22Rv1 (cell line): ENCODE results near the gene GALNT17.

Experiments
- H3K27ac ChIP-seq: fragments of 450-650 bp; 2 replicates; pipeline ENCODE4 v1.5.1; 2017
- ZFX ChIP-seq: fragments of 450-650 bp; IDR thresholded peaks from 2 replicates; pipeline ENCODE4 v1.6.1; 2017; ENCODE audit warnings: antibody characterized with exemption, borderline replicate concordance
- TF ChIP-seq, protein P1 (sequence below): fragments of 450-650 bp; IDR thresholded peaks from 2 replicates; pipeline ENCODE4 v1.5.1; 2017; ENCODE audit warnings: mild to moderate bottlenecking

GALNT17 gene

DNA sequence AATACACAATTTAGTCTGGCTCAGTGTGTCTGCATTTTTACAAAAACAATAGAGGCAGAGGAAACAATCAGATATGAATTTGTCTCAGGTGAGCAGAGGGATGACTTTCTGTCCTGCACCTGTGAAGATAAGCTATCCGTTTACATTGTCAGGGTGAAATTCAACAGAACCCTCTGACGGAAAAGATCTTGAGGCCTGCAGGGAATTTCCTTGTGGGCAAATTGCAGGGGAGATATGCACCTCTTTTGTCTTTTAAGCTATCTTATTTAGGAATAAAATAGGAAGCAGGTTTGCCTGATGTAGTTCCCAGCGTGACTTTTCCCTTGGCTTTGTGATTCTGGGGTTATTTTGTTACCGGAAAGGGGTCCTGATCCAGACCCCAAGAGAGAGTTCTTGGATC, 325.1 kb downstream of the GALNT17 start:
- TF ChIP-seq, protein P1, sequence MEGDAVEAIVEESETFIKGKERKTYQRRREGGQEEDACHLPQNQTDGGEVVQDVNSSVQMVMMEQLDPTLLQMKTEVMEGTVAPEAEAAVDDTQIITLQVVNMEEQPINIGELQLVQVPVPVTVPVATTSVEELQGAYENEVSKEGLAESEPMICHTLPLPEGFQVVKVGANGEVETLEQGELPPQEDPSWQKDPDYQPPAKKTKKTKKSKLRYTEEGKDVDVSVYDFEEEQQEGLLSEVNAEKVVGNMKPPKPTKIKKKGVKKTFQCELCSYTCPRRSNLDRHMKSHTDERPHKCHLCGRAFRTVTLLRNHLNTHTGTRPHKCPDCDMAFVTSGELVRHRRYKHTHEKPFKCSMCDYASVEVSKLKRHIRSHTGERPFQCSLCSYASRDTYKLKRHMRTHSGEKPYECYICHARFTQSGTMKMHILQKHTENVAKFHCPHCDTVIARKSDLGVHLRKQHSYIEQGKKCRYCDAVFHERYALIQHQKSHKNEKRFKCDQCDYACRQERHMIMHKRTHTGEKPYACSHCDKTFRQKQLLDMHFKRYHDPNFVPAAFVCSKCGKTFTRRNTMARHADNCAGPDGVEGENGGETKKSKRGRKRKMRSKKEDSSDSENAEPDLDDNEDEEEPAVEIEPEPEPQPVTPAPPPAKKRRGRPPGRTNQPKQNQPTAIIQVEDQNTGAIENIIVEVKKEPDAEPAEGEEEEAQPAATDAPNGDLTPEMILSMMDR, result no peak
- H3K27ac ChIP-seq, result no peak overlapping the region

GRCh38 chr7:71457846-71458590, 326.1 kb downstream of the GALNT17 start:
- TF ChIP-seq, protein P1, result no peak
- no peak for TF ChIP-seq ZFX
- H3K27ac ChIP-seq, result no peak overlapping the region

DNA sequence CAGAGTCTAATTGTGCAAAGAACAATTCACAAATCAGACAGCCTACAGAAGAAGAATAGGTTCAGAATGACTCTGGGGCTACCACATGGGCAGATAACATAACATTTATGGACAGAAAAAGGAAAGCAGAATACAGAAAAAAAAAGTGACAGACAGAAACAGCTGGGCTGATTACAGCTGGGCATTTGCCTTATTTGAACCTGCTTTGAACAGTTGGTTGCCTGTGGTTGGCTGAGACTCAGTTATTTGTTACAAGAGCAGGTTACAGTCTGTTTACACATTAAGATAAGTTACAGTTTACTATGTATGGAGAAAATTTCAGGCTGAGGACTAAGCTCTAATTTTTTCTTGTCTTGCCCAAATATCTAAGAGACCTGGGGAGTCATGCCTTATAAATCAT, 327.2 kb downstream of the GALNT17 start:
- TF ChIP-seq ZFX, result no peak
- TF ChIP-seq, protein P1, result no peak

GRCh38 chr7:71461572-71461971, 329.6 kb downstream of the GALNT17 start:
- TF ChIP-seq, protein P1, result no peak
- no peak for TF ChIP-seq ZFX
- H3K27ac ChIP-seq, result no peak overlapping the region

More for the DNA sequence above, 327.2 kb downstream of the GALNT17 start:
- H3K27ac ChIP-seq, result no peak overlapping the region

DNA sequence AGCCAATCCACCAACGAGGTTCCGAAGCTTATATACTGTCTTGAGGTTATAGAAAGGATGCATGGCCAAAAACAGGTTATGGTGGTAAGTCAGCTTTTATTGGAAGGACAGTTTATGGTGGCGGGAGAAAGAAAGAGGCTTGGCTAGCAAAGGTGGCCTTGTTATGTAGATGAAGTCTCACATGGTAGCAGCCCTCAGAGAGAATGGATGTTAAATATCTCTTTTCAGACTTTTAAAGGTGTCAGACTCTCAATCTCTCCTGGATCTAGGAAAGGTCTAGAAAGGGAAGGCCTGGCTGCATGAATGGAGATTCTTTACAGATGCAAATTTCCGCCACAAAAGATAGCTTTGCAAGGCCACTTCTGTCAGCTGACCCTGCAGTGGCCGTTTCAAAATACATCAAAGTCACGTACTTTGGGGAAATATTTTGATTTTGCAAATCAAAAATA, 333.8 kb downstream of the GALNT17 start:
- TF ChIP-seq ZFX, result no peak
- TF ChIP-seq, protein P1, result no peak
- H3K27ac ChIP-seq, result no peak overlapping the region

GRCh38 chr7:71466448-71467145, 334.7 kb downstream of the GALNT17 start:
- H3K27ac ChIP-seq, result no peak overlapping the region
- TF ChIP-seq, protein P1, result no peak
- no peak for TF ChIP-seq ZFX

- TF ChIP-seq, protein P1, result no peak
- TF ChIP-seq ZFX, result no peak
- H3K27ac ChIP-seq, result no peak overlapping the region
These were observed 338.4 kb downstream of the GALNT17 start for GRCh38 chr7:71470326-71470725.
